AG09309 (cell line): ENCODE measurements around the gene LIN37.

Experiments
- DNase-seq: peaks from one replicate; pipeline ENCODE4 v3.0.0-alpha.2; 2010; ENCODE audit warnings: low read depth
- H3K4me3 ChIP-seq: 2 replicates; pipeline ENCODE4 v1.5.1; 2011; ENCODE audit warnings: mild to moderate bottlenecking, low read depth, low read length, moderate library complexity; ENCODE audit not compliant: control insufficient read depth
- TF ChIP-seq, protein P1 (sequence below): IDR thresholded peaks from 2 replicates; pipeline ENCODE4 v1.5.1; 2011; ENCODE audit warnings: mild to moderate bottlenecking, low read depth, low read length, inconsistent platforms; ENCODE audit not compliant: insufficient read depth, control insufficient read depth; ENCODE audit errors: missing control alignments

The LIN37 gene

DNA sequence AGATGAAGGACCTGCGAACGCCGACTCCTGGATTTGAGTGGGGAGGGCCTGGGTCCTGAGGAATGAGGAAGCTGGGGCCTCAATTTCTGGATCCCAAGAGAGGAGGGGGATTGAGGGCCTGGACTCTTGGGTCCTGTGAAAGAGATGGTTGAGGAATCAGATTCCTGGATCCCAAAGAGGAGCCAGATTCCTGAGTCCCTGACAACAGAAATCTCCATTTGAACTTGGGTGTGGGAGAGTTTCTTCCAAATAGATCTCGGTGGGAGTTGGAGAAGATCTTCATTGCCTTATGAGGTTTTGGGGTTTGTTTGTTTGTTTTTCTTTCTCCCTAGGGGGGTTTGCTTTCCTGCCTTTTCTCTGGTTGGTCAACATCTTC, 2.3 kb upstream of the LIN37 start:
- DNase-seq, result no peak
- TF ChIP-seq, protein P1, sequence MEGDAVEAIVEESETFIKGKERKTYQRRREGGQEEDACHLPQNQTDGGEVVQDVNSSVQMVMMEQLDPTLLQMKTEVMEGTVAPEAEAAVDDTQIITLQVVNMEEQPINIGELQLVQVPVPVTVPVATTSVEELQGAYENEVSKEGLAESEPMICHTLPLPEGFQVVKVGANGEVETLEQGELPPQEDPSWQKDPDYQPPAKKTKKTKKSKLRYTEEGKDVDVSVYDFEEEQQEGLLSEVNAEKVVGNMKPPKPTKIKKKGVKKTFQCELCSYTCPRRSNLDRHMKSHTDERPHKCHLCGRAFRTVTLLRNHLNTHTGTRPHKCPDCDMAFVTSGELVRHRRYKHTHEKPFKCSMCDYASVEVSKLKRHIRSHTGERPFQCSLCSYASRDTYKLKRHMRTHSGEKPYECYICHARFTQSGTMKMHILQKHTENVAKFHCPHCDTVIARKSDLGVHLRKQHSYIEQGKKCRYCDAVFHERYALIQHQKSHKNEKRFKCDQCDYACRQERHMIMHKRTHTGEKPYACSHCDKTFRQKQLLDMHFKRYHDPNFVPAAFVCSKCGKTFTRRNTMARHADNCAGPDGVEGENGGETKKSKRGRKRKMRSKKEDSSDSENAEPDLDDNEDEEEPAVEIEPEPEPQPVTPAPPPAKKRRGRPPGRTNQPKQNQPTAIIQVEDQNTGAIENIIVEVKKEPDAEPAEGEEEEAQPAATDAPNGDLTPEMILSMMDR, result no peak
- peak overlapping the region; percentile 85 for H3K4me3 ChIP-seq

DNA sequence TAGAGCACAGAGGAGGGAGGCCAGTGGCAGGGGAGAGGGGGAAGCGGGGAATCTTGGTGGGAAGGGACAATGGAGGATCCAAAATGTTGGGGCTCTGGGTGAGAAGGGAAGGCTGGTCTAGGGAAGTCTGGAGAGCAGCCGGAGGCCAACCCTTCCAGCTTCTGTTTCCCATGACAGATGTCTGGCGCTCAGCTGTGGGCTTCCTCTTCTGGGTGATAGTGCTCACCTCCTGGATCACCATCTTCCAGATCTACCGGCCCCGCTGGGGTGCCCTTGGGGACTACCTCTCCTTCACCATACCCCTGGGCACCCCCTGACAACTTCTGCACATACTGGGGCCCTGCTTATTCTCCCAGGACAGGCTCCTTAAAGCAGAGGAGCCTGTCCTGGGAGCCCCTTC, 1.8 kb upstream of the LIN37 start:
- H3K4me3 ChIP-seq, result peak overlapping the region; percentile 85
- DNase-seq, result no peak
- TF ChIP-seq, protein P1, result no peak

DNA sequence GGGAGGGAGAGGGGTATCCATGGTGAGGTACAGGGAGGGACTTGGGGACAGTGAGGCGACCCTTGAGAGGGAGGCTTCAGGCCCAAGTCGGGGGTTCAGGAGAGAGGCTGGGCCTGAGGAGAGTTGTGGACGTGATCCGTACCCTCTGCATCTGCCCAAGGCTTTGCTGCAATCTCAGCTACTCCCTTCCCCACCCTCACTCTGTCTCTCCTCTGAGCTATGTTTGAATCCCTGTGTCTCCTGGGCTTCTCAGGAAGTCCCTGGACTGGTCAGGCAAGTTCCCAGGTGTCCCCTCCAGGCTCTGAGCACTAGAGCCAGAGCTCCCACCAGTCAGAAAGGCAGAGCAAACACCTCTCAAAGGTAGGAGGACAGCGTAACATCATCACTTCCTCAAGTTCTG, 1.8 kb downstream of the LIN37 start:
- TF ChIP-seq, protein P1, result no peak
- H3K4me3 ChIP-seq, result no peak overlapping the region
- DNase-seq, result no peak

DNA sequence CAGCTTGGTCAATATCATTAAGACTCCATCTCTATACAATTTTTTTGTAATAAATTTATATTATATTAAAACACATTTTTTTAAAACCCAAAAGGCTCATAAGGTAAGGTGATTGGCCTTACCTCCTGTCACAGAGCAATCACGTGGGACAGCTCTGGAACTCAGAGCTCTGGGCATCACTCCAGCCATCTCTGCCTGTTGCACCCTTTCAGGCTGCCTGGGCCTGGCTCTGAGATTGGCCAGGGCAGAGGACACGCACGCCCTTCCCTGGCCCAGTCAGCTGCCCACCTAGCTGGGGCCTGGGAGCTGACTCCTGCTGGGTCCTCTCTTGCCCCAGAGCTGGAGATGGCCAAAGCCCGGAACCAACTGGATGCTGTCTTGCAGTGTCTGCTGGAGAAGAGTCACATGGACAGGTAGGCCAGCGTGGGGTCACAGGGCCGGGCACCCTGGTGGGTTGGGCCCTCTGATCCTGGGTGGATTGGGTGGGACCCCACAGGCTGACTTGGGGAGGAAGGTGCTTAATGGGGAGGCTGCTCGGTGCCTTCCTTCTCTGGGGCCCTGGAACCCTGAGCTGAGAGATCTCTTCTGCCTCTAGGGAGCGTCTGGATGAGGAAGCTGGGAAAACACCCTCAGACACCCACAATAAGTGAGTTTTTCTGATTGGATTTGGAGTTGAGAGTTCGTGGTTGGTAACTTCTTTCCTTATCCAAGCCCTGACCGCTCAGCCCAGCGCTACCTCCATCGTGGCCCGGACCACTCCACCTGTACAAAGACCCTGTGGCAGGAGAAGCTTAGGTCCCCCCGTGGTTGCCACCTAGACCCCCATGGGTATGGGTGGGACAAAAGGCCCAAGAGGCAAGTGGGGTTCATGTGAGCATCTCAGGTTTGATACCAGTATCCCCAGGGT, 3.7 kb downstream of the LIN37 start:
- H3K4me3 ChIP-seq, result no peak overlapping the region
- TF ChIP-seq, protein P1, result no peak
- no peak for DNase-seq

DNA sequence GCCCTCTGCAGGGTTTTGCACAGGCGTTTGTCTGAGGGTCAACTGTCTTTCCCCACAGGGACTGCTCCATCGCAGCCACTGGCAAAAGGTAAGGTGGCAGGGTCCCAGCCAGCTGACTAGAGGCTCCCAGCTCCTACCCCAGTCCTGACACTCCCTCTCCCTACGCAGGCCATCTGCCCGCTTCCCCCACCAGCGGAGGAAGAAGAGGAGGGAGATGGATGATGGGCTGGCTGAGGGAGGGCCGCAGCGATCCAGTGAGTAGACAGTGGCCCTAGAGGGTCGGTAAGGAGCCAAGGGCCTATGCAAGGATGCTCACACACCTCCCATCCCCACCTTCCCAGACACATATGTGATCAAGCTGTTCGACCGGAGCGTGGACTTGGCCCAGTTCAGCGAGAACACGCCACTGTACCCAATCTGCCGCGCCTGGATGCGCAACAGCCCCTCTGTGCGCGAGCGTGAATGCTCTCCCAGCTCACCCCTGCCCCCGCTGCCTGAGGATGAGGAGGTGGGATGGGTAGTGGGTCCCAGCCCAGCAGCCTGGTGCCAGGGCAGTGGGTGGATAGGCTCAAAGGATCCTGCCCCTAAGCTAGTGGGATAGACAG, 4.5 kb downstream of the LIN37 start:
- H3K4me3 ChIP-seq, result no peak overlapping the region
- no peak for DNase-seq
- TF ChIP-seq, protein P1, result no peak

DNA sequence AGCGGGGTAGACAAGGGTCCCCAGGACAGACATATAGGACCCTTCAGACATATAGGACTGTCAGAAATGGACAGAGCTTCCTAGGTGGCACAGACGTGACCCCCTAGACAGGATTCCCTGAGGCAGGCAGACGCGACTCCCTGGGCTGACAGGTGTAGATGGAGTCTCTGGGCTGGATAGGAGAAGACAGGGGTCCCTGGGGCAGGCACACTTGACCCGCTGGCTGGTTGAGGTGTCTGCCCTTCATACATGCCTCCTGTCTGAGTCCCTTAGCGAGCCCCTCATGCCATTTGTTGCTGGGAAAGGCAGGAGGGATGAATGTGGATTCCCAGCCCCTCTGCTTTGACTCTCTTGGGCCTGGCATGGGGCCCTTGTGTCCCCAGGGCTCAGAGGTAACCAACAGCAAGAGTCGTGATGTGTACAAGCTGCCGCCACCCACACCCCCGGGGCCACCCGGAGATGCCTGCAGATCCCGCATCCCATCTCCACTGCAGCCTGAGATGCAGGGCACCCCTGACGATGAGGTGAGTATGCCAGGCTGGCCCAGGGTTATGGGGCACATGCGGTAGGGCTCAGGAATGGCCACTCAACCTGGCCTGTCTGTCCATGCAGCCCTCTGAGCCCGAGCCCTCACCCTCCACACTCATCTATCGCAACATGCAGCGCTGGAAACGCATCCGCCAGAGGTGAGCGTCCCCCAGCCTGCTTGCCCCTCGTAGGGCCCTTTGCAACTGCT, 5.4 kb downstream of the LIN37 start:
- no peak for DNase-seq
- no peak overlapping the region for H3K4me3 ChIP-seq
- TF ChIP-seq, protein P1, result no peak
